Measurements from ENCODE around the gene PLPPR2.

- TF ChIP-seq CTCF (IDR thresholded peaks at IDR 0.05; ENCODE audit: low read depth, low read length, poor library complexity, severe bottlenecking) (peak; percentile 91), EZH2phosphoT487 (IDR thresholded peaks at IDR 0.05; ENCODE audit: borderline replicate concordance, low read length) (no peak)
These were observed 25.7 kb downstream of the PLPPR2 start for GRCh38 chr19:11380653-11381537.

Measured in DOHH2 (cell line).